Suprapubic skin (tissue), 4 donors: ENCODE data around the gene LDHAL6B. TPM values are rescaled to one million over a fixed set of nuclear protein-coding genes. Genes with fewer than 3 reads are reported as not detected.

Source experiments
- DNase-seq, 2 donors: peaks; one replicate each; pipeline ENCODE4 v3.0.0-alpha.2; 2019; ENCODE audit warnings: low spot score in 2 of 2
- H3K27ac ChIP-seq: fragments of 200-600 bp; sonication (generic); one replicate; pipeline ENCODE4 v1.5.1; 2019
- H3K27me3 ChIP-seq: fragments of 200-600 bp; sonication (generic); one replicate; pipeline ENCODE4 v1.5.1; 2019
- H3K36me3 ChIP-seq: fragments of 200-600 bp; sonication (generic); one replicate; pipeline ENCODE4 v1.5.1; 2019
- H3K4me1 ChIP-seq: fragments of 200-600 bp; sonication (generic); one replicate; pipeline ENCODE4 v1.5.1; 2019
- H3K4me3 ChIP-seq: fragments of 200-600 bp; sonication (generic); one replicate; pipeline ENCODE4 v1.5.1; 2019; ENCODE audit warnings: mild to moderate bottlenecking
- H3K9me3 ChIP-seq: fragments of 200-600 bp; sonication (generic); one replicate; pipeline ENCODE4 v1.5.1; 2019
- EP300 ChIP-seq: sonication (generic); formaldehyde crosslinking; IDR thresholded peaks from one replicate; pipeline ENCODE4 v1.6.1; 2017; ENCODE audit warnings: antibody characterized with exemption
- POLR2A ChIP-seq, 2 donors: fragments of 450-650 bp; IDR thresholded peaks; one replicate each; pipeline ENCODE4 v1.6.1; 2017; ENCODE audit warnings: antibody characterized with exemption in 2 of 2, mild to moderate bottlenecking in 2 of 2, moderate library complexity in 2 of 2
- POLR2AphosphoS5 ChIP-seq, 3 donors: sonication (generic); formaldehyde crosslinking; IDR thresholded peaks; one replicate each; pipeline ENCODE4 v1.6.1; 2017; ENCODE audit warnings: antibody characterized with exemption in 3 of 3
- WGBS: methylation state at CpG from one replicate; pipeline ENCODE4 v1.1.5; 2018; 5-methylcytosine and 5-hydroxymethylcytosine counted together
- total RNA-seq, 4 donors: library from RNA; depleted of rRNA; stranded (reverse); fragments of >200 nt; gene quantifications; one replicate each; pipeline ENCODE4 v1.1.0, GENCODE V29; 2016
- TF ChIP-seq, protein P1 (sequence below), 2 donors: fragments of 200-600 bp in 1 of 2; fragments of 450-650 bp in 1 of 2; sonication (generic) in 1 of 2; IDR thresholded peaks; one replicate each; pipeline ENCODE4 v1.5.1; 2016 to 2019; ENCODE audit warnings: antibody characterized with exemption in 2 of 2, mild to moderate bottlenecking in 1 of 2, moderate library complexity in 1 of 2

The LDHAL6B gene
- total RNA-seq, 4 donors from 2014 or later = not detected

GRCh38 chr15:59208613-59209249 is 2.1 kb downstream of the LDHAL6B start:
- no peaks in the 10 kb centered on the region for H3K9me3 ChIP-seq
- DNase-seq = no peak
- H3K27ac ChIP-seq = no peak overlapping the region
- H3K4me3 ChIP-seq = no peak overlapping the region
- H3K36me3 ChIP-seq = peaks cover 47% of the 10 kb centered on the region
- peaks cover 3% of the 10 kb centered on the region for H3K4me1 ChIP-seq
- 70% methylated on average over 7 of the region's 7 CpGs for WGBS
- TF ChIP-seq EP300 (no peak), POLR2A (IDR thresholded peaks at IDR 0.05) (no peak), POLR2AphosphoS5 (IDR thresholded peaks at IDR 0.05) (no peak)
- TF ChIP-seq, protein P1, sequence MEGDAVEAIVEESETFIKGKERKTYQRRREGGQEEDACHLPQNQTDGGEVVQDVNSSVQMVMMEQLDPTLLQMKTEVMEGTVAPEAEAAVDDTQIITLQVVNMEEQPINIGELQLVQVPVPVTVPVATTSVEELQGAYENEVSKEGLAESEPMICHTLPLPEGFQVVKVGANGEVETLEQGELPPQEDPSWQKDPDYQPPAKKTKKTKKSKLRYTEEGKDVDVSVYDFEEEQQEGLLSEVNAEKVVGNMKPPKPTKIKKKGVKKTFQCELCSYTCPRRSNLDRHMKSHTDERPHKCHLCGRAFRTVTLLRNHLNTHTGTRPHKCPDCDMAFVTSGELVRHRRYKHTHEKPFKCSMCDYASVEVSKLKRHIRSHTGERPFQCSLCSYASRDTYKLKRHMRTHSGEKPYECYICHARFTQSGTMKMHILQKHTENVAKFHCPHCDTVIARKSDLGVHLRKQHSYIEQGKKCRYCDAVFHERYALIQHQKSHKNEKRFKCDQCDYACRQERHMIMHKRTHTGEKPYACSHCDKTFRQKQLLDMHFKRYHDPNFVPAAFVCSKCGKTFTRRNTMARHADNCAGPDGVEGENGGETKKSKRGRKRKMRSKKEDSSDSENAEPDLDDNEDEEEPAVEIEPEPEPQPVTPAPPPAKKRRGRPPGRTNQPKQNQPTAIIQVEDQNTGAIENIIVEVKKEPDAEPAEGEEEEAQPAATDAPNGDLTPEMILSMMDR (IDR thresholded peaks at IDR 0.05) = no peak
- no peaks in the 10 kb centered on the region for H3K27me3 ChIP-seq

- Histone ChIP-seq H3K4me3 (no peak overlapping the region), H3K27me3 (no peaks in the 10 kb centered on the region), H3K9me3 (no peaks in the 10 kb centered on the region), H3K4me1 (peaks cover 3% of the 10 kb centered on the region), H3K27ac (no peak overlapping the region), H3K36me3 (peaks cover 46% of the 10 kb centered on the region)
- TF ChIP-seq POLR2A (IDR thresholded peaks at IDR 0.05) = no peak
- TF ChIP-seq POLR2AphosphoS5 (IDR thresholded peaks at IDR 0.05) = no peak
- TF ChIP-seq EP300 = no peak
- TF ChIP-seq, protein P1 (IDR thresholded peaks at IDR 0.05) = no peak
- 86% methylated on average over 2 of the region's 2 CpGs for WGBS
- DNase-seq = no peak
Measured at GRCh38 chr15:59210186-59210585, 3.5 kb downstream of the LDHAL6B start.

DNA sequence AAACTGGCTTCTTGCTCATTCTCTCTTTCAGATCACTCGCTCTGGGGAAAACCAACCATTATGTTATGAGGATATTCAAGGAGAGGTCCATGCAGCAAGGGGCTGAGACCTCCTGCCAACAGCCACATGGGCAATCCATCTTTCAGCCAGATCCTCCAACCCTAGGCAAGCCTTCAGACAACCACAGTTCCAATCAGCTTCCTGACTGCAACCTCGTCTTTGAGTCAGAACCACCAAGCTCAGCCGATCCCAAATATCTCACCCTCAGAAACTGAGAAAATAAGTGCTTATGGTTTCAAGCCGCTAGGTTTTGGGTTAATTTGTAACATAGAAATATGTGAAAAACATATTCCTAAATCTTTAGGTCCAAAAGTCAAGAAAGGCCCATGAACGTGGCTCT is 10.3 kb downstream of the LDHAL6B start:
- no peaks in the 10 kb centered on the region for H3K9me3 ChIP-seq
- peaks cover 51% of the 10 kb centered on the region for H3K36me3 ChIP-seq
- no peaks in the 10 kb centered on the region for H3K4me1 ChIP-seq
- no peak for DNase-seq
- no peaks in the 10 kb centered on the region for H3K27me3 ChIP-seq
- no peak overlapping the region for H3K4me3 ChIP-seq
- WGBS = 92% methylated on average over 5 of the region's 5 CpGs
- TF ChIP-seq, protein P1 (IDR thresholded peaks at IDR 0.05) = no peak
- TF ChIP-seq POLR2AphosphoS5 (IDR thresholded peaks at IDR 0.05) (no peak), POLR2A (IDR thresholded peaks at IDR 0.05) (no peak), EP300 (no peak)
- H3K27ac ChIP-seq = no peak overlapping the region

DNA sequence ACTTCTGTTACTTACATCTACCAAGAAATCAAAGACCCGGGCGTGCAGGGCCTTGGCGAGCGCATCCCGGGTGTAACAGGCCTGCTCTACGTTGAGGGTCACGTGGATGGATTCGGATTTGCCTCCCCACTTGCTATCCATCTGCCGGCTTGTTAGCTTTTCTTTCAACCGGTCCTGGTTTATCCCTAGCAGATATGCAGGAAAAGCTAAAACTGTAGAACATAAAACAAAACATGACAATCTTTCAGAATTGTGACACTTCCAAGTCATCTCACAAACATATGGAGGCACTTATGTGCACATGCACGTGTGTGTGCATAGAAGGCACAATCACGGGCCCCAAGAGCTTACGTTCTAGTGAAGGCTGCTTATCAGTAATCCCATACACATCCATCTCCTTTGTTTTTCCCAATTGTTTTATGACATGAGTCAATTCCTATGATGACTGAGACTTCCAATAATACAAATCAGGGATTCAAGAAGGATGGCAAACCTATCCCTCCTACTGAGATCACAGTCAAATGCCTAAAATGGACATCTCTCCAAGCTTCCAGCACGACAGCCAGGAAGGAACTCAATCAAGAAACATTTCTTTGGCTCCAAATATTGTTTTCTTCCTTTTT is 11.3 kb downstream of the LDHAL6B start:
- Histone ChIP-seq H3K4me1 (no peaks in the 10 kb centered on the region), H3K27ac (no peak overlapping the region), H3K4me3 (no peak overlapping the region), H3K36me3 (peaks cover 57% of the 10 kb centered on the region), H3K27me3 (no peaks in the 10 kb centered on the region), H3K9me3 (no peaks in the 10 kb centered on the region)
- TF ChIP-seq EP300 = no peak
- TF ChIP-seq POLR2AphosphoS5 (IDR thresholded peaks at IDR 0.05) = no peak
- no peak for TF ChIP-seq POLR2A (IDR thresholded peaks at IDR 0.05)
- TF ChIP-seq, protein P1 (IDR thresholded peaks at IDR 0.05) = no peak
- 94% methylated on average over 14 of the region's 14 CpGs for WGBS
- no peak for DNase-seq

- Histone ChIP-seq H3K36me3 (peaks cover 53% of the 10 kb centered on the region), H3K9me3 (no peaks in the 10 kb centered on the region), H3K4me1 (no peaks in the 10 kb centered on the region), H3K4me3 (no peak overlapping the region), H3K27me3 (no peaks in the 10 kb centered on the region), H3K27ac (no peak overlapping the region)
- 79% methylated on average over 3 of the region's 3 CpGs for WGBS
- TF ChIP-seq, protein P1 (IDR thresholded peaks at IDR 0.05) = no peak
- no peak for TF ChIP-seq POLR2A (IDR thresholded peaks at IDR 0.05)
- TF ChIP-seq POLR2AphosphoS5 (IDR thresholded peaks at IDR 0.05) = no peak
- TF ChIP-seq EP300 = no peak
- no peak for DNase-seq
Measured at GRCh38 chr15:59218710-59219109, 12.1 kb downstream of the LDHAL6B start.
